GM21367 (cell line): ENCODE data around the gene PRMT7.

Experiments used
- ATAC-seq: cut with Tn5 transposase; IDR thresholded peaks from one replicate; pipeline ENCODE4 v1.9.1; 2021; ENCODE audit not compliant: unreplicated experiment

The PRMT7 gene

GRCh38 chr16:68374246-68374805 is 63.5 kb downstream of the PRMT7 start:
- no peak for ATAC-seq

- no peak for ATAC-seq
Measured at GRCh38 chr16:68374961-68375660, 64.3 kb downstream of the PRMT7 start.

- no peak for ATAC-seq
Measured at GRCh38 chr16:68375801-68376536, 65.2 kb downstream of the PRMT7 start.

GRCh38 chr16:68376590-68376989 is 65.8 kb downstream of the PRMT7 start:
- ATAC-seq = no peak

- no peak for ATAC-seq
Measured at GRCh38 chr16:68377221-68377620, 66.4 kb downstream of the PRMT7 start.

- no peak for ATAC-seq
Measured at GRCh38 chr16:68377667-68378393, 67.0 kb downstream of the PRMT7 start.

- ATAC-seq = no peak
Measured at GRCh38 chr16:68378436-68379415, 67.9 kb downstream of the PRMT7 start.

- no peak for ATAC-seq
Measured at GRCh38 chr16:68379472-68380347, 68.9 kb downstream of the PRMT7 start.

GRCh38 chr16:68380348-68380670 is 69.5 kb downstream of the PRMT7 start:
- no peak for ATAC-seq

- no peak for ATAC-seq
Measured at GRCh38 chr16:68380676-68381362, 70.0 kb downstream of the PRMT7 start.

- ATAC-seq = no peak
Measured at GRCh38 chr16:68381363-68381724, 70.5 kb downstream of the PRMT7 start.

- no peak for ATAC-seq
Measured at GRCh38 chr16:68382296-68382718, 71.5 kb downstream of the PRMT7 start.

GRCh38 chr16:68383858-68384257 is 73.0 kb downstream of the PRMT7 start:
- ATAC-seq = no peak

- no peak for ATAC-seq
Measured at GRCh38 chr16:68384288-68385161, 73.7 kb downstream of the PRMT7 start.

GRCh38 chr16:68385371-68385770 is 74.6 kb downstream of the PRMT7 start:
- no peak for ATAC-seq

GRCh38 chr16:68386628-68387027 is 75.8 kb downstream of the PRMT7 start:
- no peak for ATAC-seq

GRCh38 chr16:68387301-68387700 is 76.5 kb downstream of the PRMT7 start:
- no peak for ATAC-seq

- ATAC-seq = no peak
Measured at GRCh38 chr16:68388124-68388523, 77.3 kb downstream of the PRMT7 start.
